IPS-18c (cell line): ENCODE results near the gene TM4SF5.
A peak's percentile ranks its signal among the peaks of the same experiment; 100 is the strongest.

Experiments used
- H3K4me3 ChIP-seq: 2 replicates; pipeline ENCODE4 v1.7.0; 2013; ENCODE audit warnings: low read depth, mild to moderate bottlenecking, low read length, moderate library complexity; ENCODE audit not compliant: insufficient read depth
- H3K9me3 ChIP-seq: one replicate; pipeline ENCODE4 v1.6.1; 2013; ENCODE audit warnings: mild to moderate bottlenecking, low read length, moderate library complexity; ENCODE audit not compliant: control insufficient read depth, insufficient read depth

The TM4SF5 gene

GRCh38 chr17:4743216-4743615, 28.5 kb upstream of the TM4SF5 start:
- no peak overlapping the region for H3K4me3 ChIP-seq
- peaks cover 2% of the 10 kb centered on the region for H3K9me3 ChIP-seq

DNA sequence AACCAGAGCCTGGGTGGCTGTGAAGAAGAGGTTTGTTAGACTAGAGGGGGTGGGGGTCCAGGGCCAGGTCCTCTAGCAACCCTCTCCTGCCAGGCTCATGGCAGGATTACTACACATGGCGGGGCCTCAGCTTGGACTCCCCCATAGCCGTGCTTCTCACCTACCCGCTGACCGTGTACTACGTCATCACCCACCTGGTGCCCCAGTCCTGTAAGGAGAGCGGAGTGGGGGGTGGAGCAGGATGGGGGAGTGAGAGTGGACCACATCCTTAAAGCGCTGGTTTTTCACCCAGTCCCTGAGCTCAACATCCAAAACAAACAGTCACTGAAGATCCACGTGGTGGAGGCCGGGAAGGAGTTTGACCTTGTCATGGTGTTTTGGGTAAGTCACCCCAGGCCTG, 27.8 kb upstream of the TM4SF5 start:
- peaks cover 2% of the 10 kb centered on the region for H3K9me3 ChIP-seq

DNA sequence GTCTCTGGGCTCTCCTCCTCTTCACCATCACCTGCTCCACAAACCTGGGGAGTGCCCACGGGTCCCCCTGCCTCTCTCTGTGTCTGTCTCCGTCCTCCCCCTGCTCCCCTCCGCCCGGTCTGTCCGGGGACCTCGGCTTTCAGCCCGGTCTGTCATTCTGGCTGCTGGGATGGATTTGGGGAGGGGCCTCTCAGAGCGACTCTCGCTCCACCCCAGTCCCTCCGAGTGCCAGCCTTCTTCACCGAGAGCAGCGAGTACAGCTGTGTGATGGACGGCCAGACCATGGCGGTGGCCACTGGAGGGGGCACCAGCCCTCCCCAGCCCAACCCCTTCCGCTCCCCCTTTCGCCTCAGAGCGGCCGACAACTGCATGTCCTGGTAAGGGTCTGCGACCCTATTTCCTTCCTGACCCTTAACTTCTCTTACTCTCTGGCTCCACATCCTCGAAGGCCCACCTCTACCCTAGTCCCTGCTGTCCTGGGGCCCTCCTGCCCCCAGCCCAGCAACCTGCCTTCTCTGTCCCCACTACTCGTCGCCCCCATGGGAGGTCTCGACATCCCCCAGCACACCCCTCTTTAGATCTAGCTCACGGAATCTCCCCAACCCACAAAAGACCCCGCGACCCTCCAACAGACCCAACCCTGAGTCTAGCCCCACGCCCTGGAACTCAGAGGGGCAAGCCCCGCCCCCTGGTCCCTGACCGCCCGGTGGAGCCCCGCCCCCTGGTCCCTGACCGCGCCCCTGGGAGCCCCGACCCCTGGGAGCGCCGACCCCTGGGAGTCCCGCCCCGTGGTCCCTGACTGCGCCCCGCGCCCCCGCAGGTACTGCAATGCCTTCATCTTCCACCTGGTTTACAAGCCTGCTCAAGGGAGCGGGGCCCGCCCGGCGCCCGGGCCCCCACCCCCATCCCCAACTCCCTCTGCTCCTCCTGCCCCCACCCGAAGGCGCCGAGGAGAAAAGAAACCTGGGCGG, 26.4 kb upstream of the TM4SF5 start:
- Histone ChIP-seq H3K4me3 (peak overlapping the region; percentile 56), H3K9me3 (no peaks in the 10 kb centered on the region)

More for the DNA sequence above, 27.8 kb upstream of the TM4SF5 start:
- H3K4me3 ChIP-seq = no peak overlapping the region

- Histone ChIP-seq H3K9me3 (no peaks in the 10 kb centered on the region), H3K4me3 (no peak overlapping the region)
Observed at GRCh38 chr17:4747847-4748246, 23.8 kb upstream of the TM4SF5 start.

DNA sequence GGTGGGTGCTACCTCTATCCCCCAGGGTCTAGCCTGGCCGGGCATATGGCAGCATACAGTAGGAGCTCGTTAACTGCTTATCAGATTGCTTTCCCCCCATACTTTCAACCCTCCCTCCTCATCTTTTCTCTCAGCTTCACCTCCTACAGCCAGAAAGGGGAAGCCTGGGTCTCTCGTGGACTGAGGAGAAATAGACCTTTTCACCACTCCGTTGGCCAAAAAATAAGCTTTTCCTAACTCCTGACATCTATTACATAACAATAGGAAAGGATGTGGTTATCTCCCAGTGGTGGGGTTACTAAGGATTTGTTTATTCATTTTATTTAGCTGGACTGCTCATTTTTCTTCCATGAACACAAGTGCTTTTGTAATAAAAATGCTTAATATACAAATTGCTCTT, 23.0 kb upstream of the TM4SF5 start:
- Histone ChIP-seq H3K9me3 (no peaks in the 10 kb centered on the region), H3K4me3 (no peak overlapping the region)

GRCh38 chr17:4750606-4751005, 21.1 kb upstream of the TM4SF5 start:
- Histone ChIP-seq H3K9me3 (no peaks in the 10 kb centered on the region), H3K4me3 (no peak overlapping the region)

GRCh38 chr17:4751932-4752331, 19.8 kb upstream of the TM4SF5 start:
- no peak overlapping the region for H3K4me3 ChIP-seq
- H3K9me3 ChIP-seq = no peaks in the 10 kb centered on the region

DNA sequence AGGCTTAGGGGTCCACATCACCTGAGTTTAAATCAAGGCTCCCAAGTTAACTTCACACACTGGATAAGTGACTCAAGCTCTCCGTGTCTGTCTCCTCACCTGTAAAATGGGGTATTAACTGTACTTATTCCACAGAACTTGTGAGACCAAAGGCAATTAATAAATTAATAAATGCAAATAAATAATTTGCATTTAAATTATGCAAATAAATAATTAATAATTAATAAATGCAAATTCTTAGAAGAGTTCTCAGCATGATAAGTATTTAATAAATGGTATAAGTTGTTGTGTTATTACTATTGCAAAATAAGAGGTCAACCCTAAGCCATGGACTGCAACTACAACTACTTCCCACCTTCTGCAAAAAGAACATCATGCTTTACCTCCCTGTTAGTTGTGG, 18.3 kb upstream of the TM4SF5 start:
- Histone ChIP-seq H3K4me3 (no peak overlapping the region), H3K9me3 (no peaks in the 10 kb centered on the region)

DNA sequence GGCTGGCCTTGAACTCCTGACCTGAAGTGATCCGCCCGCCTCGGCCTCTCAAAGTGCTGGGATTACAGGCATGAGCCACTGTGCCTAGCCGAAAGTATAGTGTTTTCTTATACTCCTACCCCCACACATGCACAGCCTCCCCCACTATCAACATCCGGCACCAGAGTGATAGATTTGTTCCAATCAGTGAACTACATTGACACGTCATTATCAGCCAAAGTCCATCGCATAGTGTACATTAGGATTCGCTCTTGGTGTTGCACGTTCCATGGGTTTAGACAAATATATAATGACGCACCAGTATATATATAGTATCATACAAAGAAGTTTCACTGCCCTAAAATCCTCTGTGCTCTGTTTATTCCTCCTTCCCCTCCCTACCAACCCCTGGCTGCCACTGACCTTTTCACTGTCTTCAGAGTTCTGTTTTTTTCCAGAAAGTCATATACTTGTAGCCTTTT, 11.9 kb upstream of the TM4SF5 start:
- Histone ChIP-seq H3K4me3 (no peak overlapping the region), H3K9me3 (no peaks in the 10 kb centered on the region)

GRCh38 chr17:4764595-4764994, 7.1 kb upstream of the TM4SF5 start:
- Histone ChIP-seq H3K4me3 (no peak overlapping the region), H3K9me3 (no peaks in the 10 kb centered on the region)

DNA sequence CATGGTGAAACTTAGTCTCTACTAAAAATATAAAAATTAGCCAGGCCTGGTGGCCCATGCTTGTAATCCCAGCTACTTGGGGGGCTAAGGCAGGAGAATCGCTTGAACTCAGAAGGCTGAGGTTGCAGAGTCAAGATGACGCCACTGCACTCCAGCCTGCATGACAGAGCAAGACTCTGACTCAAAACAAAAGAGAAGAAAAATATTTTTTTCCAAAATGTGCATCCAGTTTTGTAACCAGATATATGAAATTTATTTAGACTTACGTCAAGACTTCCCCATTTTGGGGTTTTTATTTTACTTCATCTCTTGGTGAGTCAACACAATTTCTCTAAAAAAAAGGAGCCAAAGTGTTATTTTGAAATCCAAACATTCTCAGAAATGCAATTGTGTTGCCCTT, 5.5 kb upstream of the TM4SF5 start:
- Histone ChIP-seq H3K9me3 (no peaks in the 10 kb centered on the region), H3K4me3 (no peak overlapping the region)

DNA sequence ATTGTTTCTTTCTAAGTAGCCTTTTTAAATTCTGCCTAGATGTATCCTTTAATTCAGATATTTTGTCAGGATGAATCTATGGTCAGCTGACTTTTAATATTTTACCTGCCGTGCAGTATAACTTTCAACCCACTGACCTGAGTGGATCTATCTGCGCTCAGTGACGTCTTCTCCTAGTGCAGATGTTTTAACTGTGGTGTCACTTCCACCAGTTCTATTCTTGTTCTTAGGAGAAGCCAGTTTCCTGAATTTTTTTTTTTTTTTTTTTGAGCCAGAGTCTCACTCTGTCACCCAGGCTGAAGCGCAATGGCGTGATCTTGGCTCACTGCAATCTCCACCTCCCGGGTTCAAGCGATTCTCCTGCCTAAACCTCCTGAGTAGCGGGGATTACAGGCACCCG, 5.0 kb upstream of the TM4SF5 start:
- Histone ChIP-seq H3K4me3 (no peak overlapping the region), H3K9me3 (no peaks in the 10 kb centered on the region)

GRCh38 chr17:4768298-4768697, 3.4 kb upstream of the TM4SF5 start:
- Histone ChIP-seq H3K4me3 (no peak overlapping the region), H3K9me3 (no peaks in the 10 kb centered on the region)

DNA sequence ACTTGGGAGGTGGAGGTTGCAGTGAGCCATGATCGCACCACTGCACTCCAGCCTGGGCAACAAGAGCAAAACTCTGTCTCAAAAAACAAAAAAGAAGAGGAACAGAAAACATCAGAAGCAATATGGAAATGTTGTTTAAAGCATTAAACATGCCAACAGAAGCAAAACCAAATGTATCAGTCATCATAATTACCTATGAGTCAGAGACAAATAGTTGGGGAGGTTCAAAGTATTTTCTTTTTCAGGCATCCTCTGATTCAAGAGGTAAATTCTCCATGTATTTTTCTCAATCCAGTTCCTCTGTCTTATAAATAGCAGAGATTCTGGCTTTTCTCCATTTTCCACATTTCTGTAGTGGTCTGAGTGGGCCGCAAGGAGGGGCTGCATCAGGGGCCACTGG, 2.1 kb upstream of the TM4SF5 start:
- H3K9me3 ChIP-seq = no peaks in the 10 kb centered on the region

DNA sequence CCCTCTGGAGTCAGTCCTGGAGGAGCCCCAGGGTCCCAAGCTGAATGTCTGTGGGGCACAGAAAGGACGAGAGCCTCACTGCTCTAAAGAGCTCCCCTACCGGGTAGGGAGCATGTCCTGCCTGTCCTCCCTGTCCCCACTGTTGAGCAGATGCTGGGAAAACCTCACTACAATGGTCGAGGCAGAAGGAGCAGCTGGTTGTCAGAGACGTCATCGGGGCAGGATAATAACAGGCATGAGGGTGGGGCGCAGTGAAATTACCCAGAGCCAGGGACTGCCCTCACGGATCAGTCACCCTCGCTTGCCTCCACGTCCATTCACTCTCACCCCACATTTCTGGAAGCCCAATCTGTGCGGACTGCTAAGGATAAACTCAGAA, 538 bp downstream of the TM4SF5 start:
- H3K9me3 ChIP-seq = no peaks in the 10 kb centered on the region
- no peak overlapping the region for H3K4me3 ChIP-seq

More for the DNA sequence above, 2.1 kb upstream of the TM4SF5 start:
- H3K4me3 ChIP-seq = no peak overlapping the region

DNA sequence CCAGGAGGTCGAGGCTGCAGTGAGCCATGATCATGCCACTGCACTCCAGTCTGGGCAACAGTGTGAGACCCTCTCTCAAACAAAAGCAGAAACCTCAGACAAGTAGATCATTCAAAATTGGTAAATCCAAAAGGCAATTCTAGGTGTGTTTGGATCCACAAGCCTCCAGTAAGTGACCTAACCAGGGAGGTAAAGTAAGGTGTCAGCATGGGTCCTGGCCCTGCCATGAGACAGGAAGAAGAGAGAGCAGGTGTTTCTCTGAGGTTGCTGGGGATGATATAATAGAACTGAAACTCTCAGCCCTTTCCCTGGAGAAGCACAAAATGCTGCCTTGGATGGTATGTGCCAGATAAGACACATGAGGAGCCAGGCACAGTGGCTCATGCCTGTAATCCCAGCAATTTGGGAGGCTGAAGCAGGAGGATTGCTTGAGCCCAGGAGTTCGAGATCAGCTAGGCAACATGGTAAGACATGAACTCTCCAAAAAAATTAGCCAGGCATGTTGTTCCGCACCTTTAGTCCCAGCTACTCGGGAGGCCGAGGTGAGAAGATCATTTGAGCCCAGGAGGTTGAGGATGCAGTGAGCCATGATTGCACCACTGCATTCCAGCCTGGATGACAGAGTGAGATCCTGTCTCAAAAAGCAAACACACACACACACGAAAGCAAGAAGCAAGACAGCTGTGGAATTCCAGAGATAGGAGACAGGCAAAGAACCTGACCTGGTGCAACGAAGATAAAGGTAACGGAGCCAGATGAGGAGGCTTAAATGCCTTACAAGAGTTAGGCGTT, 6.5 kb downstream of the TM4SF5 start:
- no peak overlapping the region for H3K4me3 ChIP-seq
- H3K9me3 ChIP-seq = no peaks in the 10 kb centered on the region

GRCh38 chr17:4780325-4780955, 8.8 kb downstream of the TM4SF5 start:
- H3K9me3 ChIP-seq = no peaks in the 10 kb centered on the region
- H3K4me3 ChIP-seq = no peak overlapping the region

DNA sequence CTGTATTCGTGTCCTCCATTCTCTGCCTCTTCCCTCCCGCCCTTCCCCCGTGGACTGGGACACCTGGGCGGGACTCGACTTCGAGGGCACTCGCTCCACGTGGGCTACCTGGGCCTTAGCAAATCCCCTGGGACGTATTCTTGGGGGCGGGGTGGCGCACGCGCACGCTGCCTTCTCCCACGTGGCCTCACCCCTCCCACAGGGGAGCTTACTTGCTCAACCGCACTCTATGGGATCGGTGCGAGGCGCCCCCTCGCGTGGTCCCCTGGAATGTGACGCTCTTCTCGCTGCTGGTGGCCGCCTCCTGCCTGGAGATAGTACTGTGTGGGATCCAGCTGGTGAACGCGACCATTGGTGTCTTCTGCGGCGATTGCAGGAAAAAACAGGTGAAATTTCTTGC, 11.0 kb downstream of the TM4SF5 start:
- Histone ChIP-seq H3K9me3 (no peaks in the 10 kb centered on the region), H3K4me3 (no peak overlapping the region)
